Stimulated activated CD8-positive, alpha-beta memory T cell treated with anti-CD3 and anti-CD28 coated beads, Interleukin-7, amount 100 ng/mL, for 24 hours (primary cell): ENCODE data around the gene CACNA1C.

Source experiments
- DNase-seq: peaks from one replicate; pipeline ENCODE4 v3.0.0-alpha.2; 2020; ENCODE audit warnings: low read depth

Gene CACNA1C

GRCh38 chr12:2649201-2650030, 596.6 kb downstream of the CACNA1C start:
- no peak for DNase-seq

- no peak for DNase-seq
These were observed 597.7 kb downstream of the CACNA1C start for GRCh38 chr12:2650261-2651067.

GRCh38 chr12:2651068-2651965, 598.5 kb downstream of the CACNA1C start:
- DNase-seq: no peak

GRCh38 chr12:2652011-2652400, 599.2 kb downstream of the CACNA1C start:
- DNase-seq: no peak

- DNase-seq: no peak
These were observed 599.8 kb downstream of the CACNA1C start for GRCh38 chr12:2652401-2653081.

GRCh38 chr12:2653461-2653965, 600.7 kb downstream of the CACNA1C start:
- DNase-seq: no peak

GRCh38 chr12:2654311-2654710, 601.5 kb downstream of the CACNA1C start:
- no peak for DNase-seq

- no peak for DNase-seq
These were observed 602.0 kb downstream of the CACNA1C start for GRCh38 chr12:2654741-2655140.

GRCh38 chr12:2662524-2662923, 609.7 kb downstream of the CACNA1C start:
- DNase-seq: no peak

GRCh38 chr12:2664721-2665577, 612.2 kb downstream of the CACNA1C start:
- DNase-seq: no peak

- DNase-seq: no peak
These were observed 613.6 kb downstream of the CACNA1C start for GRCh38 chr12:2666411-2666810.

GRCh38 chr12:2666846-2667245, 614.1 kb downstream of the CACNA1C start:
- DNase-seq: no peak

- no peak for DNase-seq
These were observed 615.1 kb downstream of the CACNA1C start for GRCh38 chr12:2667716-2668440.

- no peak for DNase-seq
These were observed 616.0 kb downstream of the CACNA1C start for GRCh38 chr12:2668816-2669215.

- DNase-seq: no peak
These were observed 616.8 kb downstream of the CACNA1C start for GRCh38 chr12:2669560-2669959.

- DNase-seq: no peak
These were observed 620.1 kb downstream of the CACNA1C start for GRCh38 chr12:2672863-2673262.

GRCh38 chr12:2673966-2674810, 621.4 kb downstream of the CACNA1C start:
- no peak for DNase-seq

- no peak for DNase-seq
These were observed 623.0 kb downstream of the CACNA1C start for GRCh38 chr12:2675776-2676175.
